Fibroblast of skin of right quadriceps (primary cell): ENCODE results near the gene STK32C.
"Not testable (repeated sequence)": the region's sequence is repeated elsewhere in the genome, so short reads cannot be mapped to it uniquely, and the experiment has no call there.

Experiments used
- DNase-seq: peaks from one replicate; pipeline ENCODE4 v3.0.0-alpha.2; 2013

Gene STK32C

DNA sequence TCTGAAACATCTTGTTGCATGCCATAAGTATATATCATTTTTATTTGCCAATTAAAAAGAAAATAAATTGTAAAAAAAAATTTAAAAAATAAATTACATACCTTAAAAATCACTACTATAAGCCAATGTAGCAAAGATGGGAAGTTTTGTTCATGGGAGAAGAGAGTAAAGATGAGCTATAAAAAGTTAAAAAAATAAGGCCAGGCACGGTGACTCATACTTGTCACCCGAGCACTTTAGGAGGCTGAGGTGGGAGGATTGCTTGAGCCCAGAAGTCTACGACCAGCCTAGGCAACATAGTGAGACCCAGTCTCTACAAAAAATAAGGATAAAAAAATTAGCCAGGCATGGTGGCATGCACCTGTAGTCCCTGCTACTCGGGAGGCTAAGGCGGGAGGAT is 8.4 kb upstream of the STK32C start:
- DNase-seq: no peak

- not testable (repeated sequence) for DNase-seq
These were observed 7.1 kb upstream of the STK32C start for GRCh38 chr10:132314881-132315280.

DNA sequence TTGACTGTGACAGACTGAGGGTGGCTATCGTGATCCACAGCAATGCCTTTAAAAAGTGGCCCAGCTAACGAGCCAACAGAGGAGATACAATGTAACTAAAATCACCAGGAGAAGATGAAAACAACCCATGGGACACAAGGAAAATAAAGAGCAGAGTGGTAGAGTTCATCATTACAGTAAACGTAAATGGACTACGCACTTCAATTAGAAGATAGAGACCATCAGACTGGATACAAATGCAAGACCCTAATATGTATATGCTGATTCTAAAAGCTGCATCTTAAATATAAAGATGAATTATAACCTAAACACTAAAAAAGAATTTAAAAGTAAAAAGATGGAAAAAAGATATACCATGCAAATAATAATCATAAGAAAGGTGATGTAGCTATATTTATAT is 6.6 kb upstream of the STK32C start:
- DNase-seq: no peak

GRCh38 chr10:132313865-132314264 is 6.1 kb upstream of the STK32C start:
- no peak for DNase-seq

- no peak for DNase-seq
These were observed 5.6 kb upstream of the STK32C start for GRCh38 chr10:132313305-132313704.

- no peak for DNase-seq
These were observed 3.7 kb upstream of the STK32C start for GRCh38 chr10:132311338-132311939.

DNA sequence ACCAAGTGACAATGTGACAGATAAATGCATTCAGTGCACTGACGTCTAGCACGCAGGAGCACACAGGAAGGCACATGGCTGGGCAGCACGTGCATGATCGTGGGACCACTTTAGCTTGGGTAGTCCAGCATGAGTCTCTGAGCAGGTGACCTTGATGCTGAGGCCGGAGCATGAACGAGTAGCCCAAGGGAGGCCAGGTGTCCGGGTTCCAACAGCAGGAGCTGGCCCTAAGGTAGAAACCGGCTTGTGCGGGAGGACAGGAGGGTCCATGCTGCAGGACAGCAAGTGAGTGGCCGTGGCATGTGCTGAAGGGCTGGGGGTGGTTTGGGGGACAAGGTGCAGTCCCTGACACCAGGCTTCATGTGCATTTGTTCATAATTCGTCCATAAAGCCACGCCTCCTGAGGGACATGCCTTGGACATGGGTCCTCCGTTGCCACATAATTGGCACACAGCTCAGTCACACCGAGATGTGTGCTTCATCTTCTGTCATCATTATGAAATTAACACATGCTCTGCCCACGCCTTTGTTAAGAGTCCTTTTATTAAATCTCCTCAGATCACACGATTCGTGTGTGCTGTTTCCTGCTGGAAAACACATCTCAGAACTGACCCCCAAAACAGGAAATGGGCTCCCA is 3.1 kb upstream of the STK32C start:
- no peak for DNase-seq

GRCh38 chr10:132309879-132310591 is 2.3 kb upstream of the STK32C start:
- no peak for DNase-seq

- DNase-seq: no peak
These were observed 1.7 kb upstream of the STK32C start for GRCh38 chr10:132309471-132309865.

GRCh38 chr10:132308587-132309470 is 1.1 kb upstream of the STK32C start:
- no peak for DNase-seq

- DNase-seq: no peak
These were observed 642 bp downstream of the STK32C start for GRCh38 chr10:132306864-132307751.

DNA sequence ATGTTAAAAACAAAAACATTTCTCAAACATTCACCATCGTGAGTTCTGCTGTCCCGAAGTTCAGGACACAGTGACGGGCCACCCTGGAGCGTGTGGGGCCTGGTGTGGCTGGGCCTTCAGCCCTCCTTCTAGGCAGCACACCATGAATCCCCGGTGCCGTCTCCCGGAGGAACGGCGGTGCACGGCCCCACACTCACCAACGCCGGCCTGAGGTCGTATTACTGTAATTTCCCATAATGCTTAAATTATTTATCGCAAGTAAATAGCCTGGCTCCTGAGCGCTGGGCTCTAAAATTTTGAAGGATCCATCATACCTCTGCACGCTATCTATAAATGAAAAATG is 1.4 kb downstream of the STK32C start:
- no peak for DNase-seq

GRCh38 chr10:132305654-132306342 is 2.0 kb downstream of the STK32C start:
- no peak for DNase-seq

DNA sequence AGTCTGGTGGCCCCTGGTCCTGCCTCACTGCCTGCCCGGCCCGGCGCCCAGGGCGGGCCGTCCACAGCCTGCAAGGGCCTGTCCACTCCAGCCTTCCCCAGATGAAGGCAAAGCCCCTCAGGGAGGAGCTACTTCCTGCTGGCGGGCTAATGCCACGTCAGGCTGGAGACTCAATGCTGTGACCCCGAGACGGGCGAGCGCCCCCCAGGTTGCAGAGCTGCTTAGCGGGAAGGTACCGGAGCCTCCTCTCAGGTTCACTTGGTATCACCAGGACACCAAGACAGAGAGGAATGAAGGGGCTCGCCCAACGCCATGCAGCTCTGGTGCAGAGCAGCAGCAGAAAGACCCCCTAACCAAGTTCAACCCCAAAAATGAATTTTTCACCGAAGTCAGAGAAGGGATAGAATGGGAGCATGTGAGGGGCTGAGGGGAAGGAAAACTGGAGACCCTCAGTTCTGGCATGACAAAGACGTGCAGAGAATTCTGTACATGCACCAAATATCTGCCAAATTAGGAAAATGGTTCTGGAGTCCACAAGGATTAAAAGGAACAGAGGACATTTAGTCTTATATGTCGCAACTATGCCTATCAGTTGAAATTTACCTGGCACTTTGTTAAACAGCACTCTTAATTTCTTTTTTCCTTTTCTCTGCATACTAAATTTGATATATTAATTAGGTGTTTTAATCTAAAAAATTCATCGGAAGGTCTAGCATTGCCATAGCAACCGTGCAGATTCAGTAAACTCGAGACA is 2.8 kb downstream of the STK32C start:
- DNase-seq: no peak

GRCh38 chr10:132303361-132304115 is 4.2 kb downstream of the STK32C start:
- no peak for DNase-seq

GRCh38 chr10:132302421-132303310 is 5.1 kb downstream of the STK32C start:
- DNase-seq: no peak

DNA sequence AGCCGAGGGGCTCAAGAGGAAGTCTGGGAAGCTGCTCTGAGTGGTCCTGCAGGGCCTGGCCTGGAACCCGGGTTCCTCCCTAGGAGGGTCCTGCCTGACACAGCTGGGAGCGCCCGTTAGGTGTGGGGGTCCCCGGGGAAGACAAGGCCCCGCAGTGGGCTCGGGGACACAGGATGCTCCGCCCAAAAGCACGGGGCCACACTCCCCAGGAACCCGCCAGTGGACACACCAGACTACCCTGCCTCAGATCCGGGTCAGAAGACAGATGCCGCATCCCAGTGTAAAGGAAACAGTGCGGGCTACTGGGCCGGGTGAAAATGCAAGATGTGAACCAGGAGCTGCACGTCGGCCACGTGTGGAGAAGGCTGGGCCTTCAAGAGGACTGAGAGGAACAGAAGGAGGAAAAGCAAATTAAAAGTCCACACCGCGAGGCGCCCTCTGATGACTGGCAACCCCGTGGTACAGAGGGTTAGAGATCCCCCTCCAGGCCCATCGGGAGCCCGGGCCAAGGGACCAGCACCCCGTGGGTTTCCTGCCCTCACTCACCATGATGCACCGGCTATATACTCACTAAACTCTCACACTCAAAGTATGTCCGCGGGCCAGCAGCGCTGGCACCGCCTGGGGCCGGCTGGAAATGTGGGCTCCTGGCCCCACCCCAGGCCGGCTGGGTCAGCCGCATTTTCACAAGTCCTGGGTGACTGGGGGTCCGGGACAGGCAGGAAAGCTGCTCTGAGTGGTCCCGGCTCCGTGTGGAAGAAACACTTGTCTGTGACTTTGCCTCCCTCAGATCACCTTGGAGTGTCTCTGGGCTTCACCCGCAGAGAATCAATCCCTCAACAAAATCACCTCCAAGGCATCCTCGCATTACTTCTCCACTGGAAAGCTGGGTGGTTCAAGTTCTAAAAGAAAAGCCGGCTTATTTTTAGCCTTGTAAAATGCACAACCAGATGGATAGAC is 6.1 kb downstream of the STK32C start:
- no peak for DNase-seq

- DNase-seq: no peak
These were observed 7.2 kb downstream of the STK32C start for GRCh38 chr10:132300582-132300981.
